HCT116 (cell line): Measurements from ENCODE around the gene TREM1. TPM values are rescaled to one million over a fixed set of nuclear protein-coding genes. Genes with fewer than 3 reads are reported as not detected.

Experiments used
- ATAC-seq: fragments of 200-7000 bp; cut with Tn5 transposase; 2 replicates; pipeline ENCODE4 v1.9.1; 2020; ENCODE audit warnings: mild to moderate bottlenecking, moderate library complexity
- BruUV-seq: library from RNA; stranded (reverse); fragments of 400-500 nt; replicated peaks from 2 replicates; lab custom pipeline; 2021; lab: Mats Ljungman, UMichigan
- CTCF ChIA-PET: fragments of 300-600 bp; sonication (Branson Sonifier 250); formaldehyde crosslinking; loops from one replicate; lab custom pipeline; 2021; ENCODE audit warnings: antibody characterized with exemption; lab: Charles Lee
- POLR2A ChIA-PET: fragments of 300-600, 350-600 bp; sonication (Branson Sonifier 250); formaldehyde crosslinking; loops from one replicate; lab custom pipeline; 2021; ENCODE audit warnings: antibody characterized with exemption; lab: Charles Lee
- RAD21 ChIA-PET, 2 experiments: fragments of 300-600 bp; sonication (Branson Sonifier 250); formaldehyde crosslinking; loops; one replicate each; lab custom pipeline; 2023; ENCODE audit warnings: low total read pairs in 2 of 2; ENCODE audit not compliant: uncharacterized antibody in 2 of 2, unreplicated experiment in 2 of 2, low non-redundant PET in 1 of 2; lab: Charles Lee
- DNase-seq: peaks from one replicate; pipeline ENCODE4 v3.0.0-alpha.2; 2010; ENCODE audit warnings: low read depth, low spot score
- H2AFZ ChIP-seq: fragments of 200-600 bp; shearing (Covaris generic), sonication (generic); 2 replicates; pipeline ENCODE4 v1.6.1; 2017; ENCODE audit warnings: low read depth, mixed run types, mixed read lengths, antibody characterized with exemption, low read length; ENCODE audit not compliant: poor library complexity, severe bottlenecking
- H3K27ac ChIP-seq: 2 replicates; pipeline ENCODE4 v1.5.1; 2012; ENCODE audit warnings: low read depth, low read length
- H3K27me3 ChIP-seq: fragments of 200-600 bp; sonication (generic); 2 replicates; pipeline ENCODE4 v1.6.1; 2016; ENCODE audit warnings: mixed run types, low read length, mixed read lengths; ENCODE audit not compliant: insufficient read depth
- H3K36me3 ChIP-seq, 2 experiments: fragments of 200-500 bp in 1 of 2; fragments of 200-600 bp in 1 of 2; sonication (Bioruptor generic) in 1 of 2; sonication (generic) in 1 of 2; 2 replicates each; pipeline versions ENCODE4 v1.5.1 to v1.6.1; 2014 to 2016; ENCODE audit warnings: low read length in 2 of 2, inconsistent platforms in 1 of 2, mixed read lengths in 1 of 2, mixed run types in 1 of 2; ENCODE audit not compliant: insufficient read depth in 2 of 2, control insufficient read depth in 1 of 2
- H3K4me1 ChIP-seq, 2 experiments: fragments of 200-600 bp in 1 of 2; sonication (generic) in 1 of 2; 2 replicates each; pipeline versions ENCODE4 v1.5.1 to v1.6.1; 2012 to 2017; ENCODE audit warnings: low read length in 2 of 2, inconsistent platforms in 1 of 2, mild to moderate bottlenecking in 1 of 2, mixed read lengths in 1 of 2, mixed run types in 1 of 2, moderate library complexity in 1 of 2; ENCODE audit not compliant: insufficient read depth in 2 of 2, control insufficient read depth in 1 of 2
- H3K4me2 ChIP-seq: fragments of 200-600 bp; sonication (generic); 2 replicates; pipeline ENCODE4 v1.6.1; 2017; ENCODE audit warnings: mixed run types, low read length, mixed read lengths
- H3K4me3 ChIP-seq, 2 experiments: fragments of 200-600 bp in 1 of 2; sonication (generic) in 1 of 2; replicated peaks in 1 of 2; 2 replicates each; pipeline ENCODE4 v1.5.1; 2011 to 2016; ENCODE audit warnings: low read length in 2 of 2, control low read depth in 1 of 2, low read depth in 1 of 2, mild to moderate bottlenecking in 1 of 2, mixed read lengths in 1 of 2, mixed run types in 1 of 2
- H3K79me2 ChIP-seq: fragments of 200-600 bp; sonication (generic); 2 replicates; pipeline ENCODE4 v1.6.1; 2017; ENCODE audit warnings: mild to moderate bottlenecking, mixed run types, low read length, moderate library complexity, mixed read lengths; ENCODE audit not compliant: insufficient read depth
- H3K9ac ChIP-seq: fragments of 200-600 bp; sonication (generic); 2 replicates; pipeline ENCODE4 v1.6.1; 2016; ENCODE audit warnings: low read length, mixed read lengths
- H3K9me2 ChIP-seq: fragments of 200-600 bp; sonication (generic), shearing (Covaris generic); 2 replicates; pipeline ENCODE4 v1.6.1; 2017; ENCODE audit warnings: mixed run types, mild to moderate bottlenecking, moderate library complexity; ENCODE audit not compliant: insufficient read depth
- H3K9me3 ChIP-seq, 2 experiments: fragments of 200-500 bp in 1 of 2; fragments of 200-600 bp in 1 of 2; sonication (Bioruptor generic) in 1 of 2; sonication (generic) in 1 of 2; 2 replicates each; pipeline ENCODE4 v1.6.1; 2014 to 2017; ENCODE audit warnings: low read length in 2 of 2, mixed read lengths in 2 of 2, inconsistent platforms in 1 of 2, low read depth in 1 of 2, mild to moderate bottlenecking in 1 of 2, mixed run types in 1 of 2, moderate library complexity in 1 of 2; ENCODE audit not compliant: control insufficient read depth in 1 of 2, insufficient read depth in 1 of 2
- H4K20me1 ChIP-seq: fragments of 200-600 bp; sonication (generic), shearing (Covaris generic); 2 replicates; pipeline ENCODE4 v1.6.1; 2017; ENCODE audit warnings: mixed run types, mild to moderate bottlenecking, moderate library complexity; ENCODE audit not compliant: insufficient read depth
- CBX3 ChIP-seq: IDR thresholded peaks from 2 replicates; pipeline ENCODE4 v1.6.1; 2012; ENCODE audit warnings: low read depth
- CEBPB ChIP-seq: IDR thresholded peaks from 2 replicates; pipeline ENCODE4 v1.6.1; 2012; ENCODE audit warnings: low read depth
- EGR1 ChIP-seq: IDR thresholded peaks from 2 replicates; pipeline ENCODE4 v1.6.1; 2012; ENCODE audit warnings: low read depth
- EZH2 ChIP-seq: fragments of 200-600 bp; sonication (generic); IDR thresholded peaks from 2 replicates; pipeline ENCODE4 v1.6.1; 2017; ENCODE audit warnings: antibody characterized with exemption, mixed run types
- FOSL1 ChIP-seq: IDR thresholded peaks from 2 replicates; pipeline ENCODE4 v1.6.1; 2012; ENCODE audit warnings: low read depth
- MAX ChIP-seq: IDR thresholded peaks from 2 replicates; pipeline ENCODE4 v1.6.1; 2012
- POLR2AphosphoS5 ChIP-seq: IDR thresholded peaks from 2 replicates; pipeline ENCODE4 v1.6.1; 2011; ENCODE audit warnings: mild to moderate bottlenecking, low read depth, low read length, moderate library complexity
- RAD21 ChIP-seq: IDR thresholded peaks from 2 replicates; pipeline ENCODE4 v1.6.1; 2012; ENCODE audit warnings: low read depth, mild to moderate bottlenecking
- SIN3A ChIP-seq: IDR thresholded peaks from 2 replicates; pipeline ENCODE4 v1.6.1; 2012; ENCODE audit warnings: low read depth
- SRF ChIP-seq: IDR thresholded peaks from 2 replicates; pipeline ENCODE4 v1.6.1; 2012; ENCODE audit warnings: low read depth
- TCF7L2 ChIP-seq: IDR thresholded peaks from 2 replicates; pipeline ENCODE4 v1.7.0; 2011; ENCODE audit warnings: borderline replicate concordance, inconsistent platforms; ENCODE audit not compliant: insufficient read depth, insufficient read length; ENCODE audit errors: extremely low read depth
- ZFX ChIP-seq: fragments of 450-650 bp; IDR thresholded peaks from 2 replicates; pipeline ENCODE4 v1.6.1; 2017
- ZNF274 ChIP-seq: fragments of 200-500 bp; sonication (Bioruptor generic); IDR thresholded peaks from 2 replicates; pipeline ENCODE4 v1.6.1; 2014; ENCODE audit warnings: mild to moderate bottlenecking, low read depth, low read length, inconsistent platforms
- intact Hi-C: fragments of 100-400 bp; cut with micrococcal nuclease; formaldehyde crosslinking; loops from 2 replicates; pipeline ENCODE4 v1.10.0; 2022
- total RNA-seq: library from RNA; stranded (reverse); gene quantifications from one replicate; pipeline ENCODE4 v1.2.1, GENCODE V29; 2021; ENCODE audit not compliant: unreplicated experiment
- TF ChIP-seq, protein P1 (sequence below): IDR thresholded peaks from 2 replicates; pipeline ENCODE4 v1.6.1; 2011; ENCODE audit warnings: mild to moderate bottlenecking, low read length, moderate library complexity; ENCODE audit not compliant: insufficient replicate concordance; ENCODE audit errors: extremely low read depth

The TREM1 gene
- total RNA-seq, 1 experiment from 2014 or later: 0.22 TPM

DNA sequence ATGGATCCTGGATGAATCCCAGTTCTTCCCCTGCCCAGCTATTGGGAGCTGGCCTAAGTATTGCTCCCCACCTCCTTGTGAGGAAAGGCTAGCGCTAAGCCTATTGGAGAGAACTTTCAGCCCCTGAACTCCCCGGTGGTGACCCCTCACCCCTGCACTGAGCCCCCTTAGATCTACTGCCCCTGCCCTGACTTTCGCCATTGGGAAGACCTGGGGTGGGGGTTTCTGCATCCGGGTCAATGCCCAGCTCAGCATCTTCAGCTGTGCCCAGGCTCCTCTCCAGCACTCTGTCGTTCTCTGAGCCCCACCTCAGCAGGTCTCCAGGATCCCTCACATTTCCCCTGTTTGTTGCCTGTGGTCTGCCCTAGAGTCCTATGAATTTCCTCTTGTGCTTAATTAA lies 49.4 kb downstream of the TREM1 start:
- DNase-seq (no peak), ATAC-seq (no peak)
- TF ChIP-seq CEBPB (no peak), MAX (no peak), ZNF274 (no peak), SIN3A (no peak), POLR2AphosphoS5 (no peak), FOSL1 (no peak), EGR1 (no peak), TCF7L2 (no peak)
- TF ChIP-seq, protein P1, sequence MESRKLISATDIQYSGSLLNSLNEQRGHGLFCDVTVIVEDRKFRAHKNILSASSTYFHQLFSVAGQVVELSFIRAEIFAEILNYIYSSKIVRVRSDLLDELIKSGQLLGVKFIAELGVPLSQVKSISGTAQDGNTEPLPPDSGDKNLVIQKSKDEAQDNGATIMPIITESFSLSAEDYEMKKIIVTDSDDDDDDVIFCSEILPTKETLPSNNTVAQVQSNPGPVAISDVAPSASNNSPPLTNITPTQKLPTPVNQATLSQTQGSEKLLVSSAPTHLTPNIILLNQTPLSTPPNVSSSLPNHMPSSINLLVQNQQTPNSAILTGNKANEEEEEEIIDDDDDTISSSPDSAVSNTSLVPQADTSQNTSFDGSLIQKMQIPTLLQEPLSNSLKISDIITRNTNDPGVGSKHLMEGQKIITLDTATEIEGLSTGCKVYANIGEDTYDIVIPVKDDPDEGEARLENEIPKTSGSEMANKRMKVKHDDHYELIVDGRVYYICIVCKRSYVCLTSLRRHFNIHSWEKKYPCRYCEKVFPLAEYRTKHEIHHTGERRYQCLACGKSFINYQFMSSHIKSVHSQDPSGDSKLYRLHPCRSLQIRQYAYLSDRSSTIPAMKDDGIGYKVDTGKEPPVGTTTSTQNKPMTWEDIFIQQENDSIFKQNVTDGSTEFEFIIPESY: no peak
- H3K4me1 ChIP-seq: no peaks in the 10 kb centered on the region
- no TSS peak for BruUV-seq
- no peaks in the 10 kb centered on the region for H3K79me2 ChIP-seq
- no peaks in the 10 kb centered on the region for H3K36me3 ChIP-seq
- intact Hi-C loops: no loop called here
- no peak overlapping the region for H3K9ac ChIP-seq
- H3K27ac ChIP-seq: no peak overlapping the region
- H4K20me1 ChIP-seq: no peaks in the 10 kb centered on the region
- no peaks in the 10 kb centered on the region for H3K9me3 ChIP-seq
- no peak overlapping the region for H2AFZ ChIP-seq
- H3K27me3 ChIP-seq: peaks cover 52% of the 10 kb centered on the region
- H3K4me2 ChIP-seq: no peak overlapping the region
- ChIA-PET POLR2A (no interaction called here), CTCF (no interaction called here), RAD21 (no interaction called here)
- H3K4me3 ChIP-seq: no peak overlapping the region
- no peaks in the 10 kb centered on the region for H3K9me2 ChIP-seq

DNA sequence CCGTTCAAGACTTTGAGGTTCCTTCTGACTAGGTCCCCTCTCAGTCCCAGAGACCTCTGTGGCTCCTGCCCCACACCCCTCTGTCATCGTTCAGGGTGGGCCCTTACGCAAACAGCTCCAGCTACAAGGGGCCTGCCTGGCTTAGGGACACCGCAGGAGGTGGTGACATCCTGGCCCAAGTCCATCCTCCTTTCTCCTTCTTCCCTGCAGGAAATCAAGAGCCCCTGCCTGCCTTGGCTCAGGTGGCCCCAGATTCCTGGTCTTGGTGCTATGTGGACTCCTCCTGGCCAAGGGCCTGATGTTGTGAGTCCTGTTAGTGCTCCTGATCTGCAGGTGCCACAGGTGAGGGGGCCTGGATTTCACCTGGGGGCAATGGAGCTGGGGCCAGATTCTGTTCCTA lies 50.2 kb downstream of the TREM1 start:
- DNase-seq: no peak
- no peaks in the 10 kb centered on the region for H3K36me3 ChIP-seq
- no peaks in the 10 kb centered on the region for H3K79me2 ChIP-seq
- no peak overlapping the region for H3K4me3 ChIP-seq
- no TSS peak for BruUV-seq
- H4K20me1 ChIP-seq: no peaks in the 10 kb centered on the region
- TF ChIP-seq CBX3: no peak
- TF ChIP-seq, protein P1: no peak
- TF ChIP-seq ZFX: no peak
- no peak for TF ChIP-seq POLR2AphosphoS5
- TF ChIP-seq TCF7L2: no peak
- TF ChIP-seq SRF: no peak
- no peak for TF ChIP-seq EZH2
- TF ChIP-seq RAD21: no peak
- TF ChIP-seq SIN3A: no peak
- TF ChIP-seq ZNF274: no peak
- TF ChIP-seq, all 23 proteins: peak for 0
- no peak overlapping the region for H3K9ac ChIP-seq
- no peak overlapping the region for H3K27ac ChIP-seq
- RAD21 ChIA-PET: no interaction called here
- CTCF ChIA-PET: no interaction called here
- H3K9me3 ChIP-seq: no peaks in the 10 kb centered on the region
- H3K4me1 ChIP-seq: no peaks in the 10 kb centered on the region
- POLR2A ChIA-PET: no interaction called here
- intact Hi-C loops: no loop called here
- H3K9me2 ChIP-seq: no peaks in the 10 kb centered on the region
- H3K27me3 ChIP-seq: peaks cover 51% of the 10 kb centered on the region
- H3K4me2 ChIP-seq: no peak overlapping the region
- H2AFZ ChIP-seq: no peak overlapping the region
- no peak for ATAC-seq
